Measurements from ENCODE around the gene SCNM1.

- TF ChIP-seq, protein P1, sequence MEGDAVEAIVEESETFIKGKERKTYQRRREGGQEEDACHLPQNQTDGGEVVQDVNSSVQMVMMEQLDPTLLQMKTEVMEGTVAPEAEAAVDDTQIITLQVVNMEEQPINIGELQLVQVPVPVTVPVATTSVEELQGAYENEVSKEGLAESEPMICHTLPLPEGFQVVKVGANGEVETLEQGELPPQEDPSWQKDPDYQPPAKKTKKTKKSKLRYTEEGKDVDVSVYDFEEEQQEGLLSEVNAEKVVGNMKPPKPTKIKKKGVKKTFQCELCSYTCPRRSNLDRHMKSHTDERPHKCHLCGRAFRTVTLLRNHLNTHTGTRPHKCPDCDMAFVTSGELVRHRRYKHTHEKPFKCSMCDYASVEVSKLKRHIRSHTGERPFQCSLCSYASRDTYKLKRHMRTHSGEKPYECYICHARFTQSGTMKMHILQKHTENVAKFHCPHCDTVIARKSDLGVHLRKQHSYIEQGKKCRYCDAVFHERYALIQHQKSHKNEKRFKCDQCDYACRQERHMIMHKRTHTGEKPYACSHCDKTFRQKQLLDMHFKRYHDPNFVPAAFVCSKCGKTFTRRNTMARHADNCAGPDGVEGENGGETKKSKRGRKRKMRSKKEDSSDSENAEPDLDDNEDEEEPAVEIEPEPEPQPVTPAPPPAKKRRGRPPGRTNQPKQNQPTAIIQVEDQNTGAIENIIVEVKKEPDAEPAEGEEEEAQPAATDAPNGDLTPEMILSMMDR (IDR thresholded peaks at IDR 0.05; ENCODE audit: insufficient read depth, low read length): peak; percentile 56
- no peak for TF ChIP-seq GABPA (IDR thresholded peaks at IDR 0.05; ENCODE audit: low read depth)
- TF ChIP-seq POLR2AphosphoS5 (IDR thresholded peaks at IDR 0.05; ENCODE audit: low read depth): no peak
Measured at GRCh38 chr1:151196292-151196800, 30.4 kb downstream of the SCNM1 start.

All from HL-60 (cell line).